Lower lobe of right lung (tissue), 2 donors: ENCODE measurements around the gene TRAPPC10. TPM values are rescaled to one million over a fixed set of nuclear protein-coding genes. Genes with fewer than 3 reads are reported as not detected.

Source experiments
- ATAC-seq, 2 donors: fragments of 200-7000 bp; cut with Tn5 transposase; one replicate each; pipeline ENCODE4 v1.9.1; 2020 to 2022; ENCODE audit warnings: mild to moderate bottlenecking in 2 of 2, moderate library complexity in 2 of 2
- DNase-seq: peaks from one replicate; pipeline ENCODE4 v3.0.0-alpha.2; 2020
- H3K27ac ChIP-seq: fragments of 200-600 bp; one replicate; pipeline ENCODE4 v1.8.0; 2022
- H3K27me3 ChIP-seq: fragments of 200-600 bp; one replicate; pipeline ENCODE4 v1.8.0; 2022; ENCODE audit warnings: low read depth
- H3K36me3 ChIP-seq: fragments of 200-600 bp; one replicate; pipeline ENCODE4 v1.8.0; 2022; ENCODE audit warnings: mild to moderate bottlenecking
- H3K4me1 ChIP-seq: fragments of 200-600 bp; one replicate; pipeline ENCODE4 v1.8.0; 2022
- H3K4me3 ChIP-seq: fragments of 200-600 bp; one replicate; pipeline ENCODE4 v1.8.0; 2022; ENCODE audit warnings: mild to moderate bottlenecking
- H3K9me3 ChIP-seq: fragments of 200-600 bp; one replicate; pipeline ENCODE4 v1.8.0; 2022
- CTCF ChIP-seq: fragments of 200-600 bp; IDR thresholded peaks from one replicate; pipeline ENCODE4 v1.8.0; 2022; ENCODE audit warnings: antibody characterized with exemption, mild to moderate bottlenecking
- intact Hi-C: fragments of 100-400 bp; cut with DNase I; formaldehyde crosslinking; loops from one replicate; pipeline ENCODE4 v1.11.0; 2022
- total RNA-seq: library from RNA; stranded (reverse); fragmentation: NEBNext Ultra II Directional; extraction: Animal tissue kit (Norgen Biotek cat#: 25700); gene quantifications from one replicate; pipeline ENCODE4 v1.2.1, GENCODE V29; 2021
- donor health status: DM: no; HTN: yes; CAD: no; lungs with severe emphysema.

Gene TRAPPC10
- total RNA-seq, 1 donor from 2014 or later: 47.4 TPM

DNA sequence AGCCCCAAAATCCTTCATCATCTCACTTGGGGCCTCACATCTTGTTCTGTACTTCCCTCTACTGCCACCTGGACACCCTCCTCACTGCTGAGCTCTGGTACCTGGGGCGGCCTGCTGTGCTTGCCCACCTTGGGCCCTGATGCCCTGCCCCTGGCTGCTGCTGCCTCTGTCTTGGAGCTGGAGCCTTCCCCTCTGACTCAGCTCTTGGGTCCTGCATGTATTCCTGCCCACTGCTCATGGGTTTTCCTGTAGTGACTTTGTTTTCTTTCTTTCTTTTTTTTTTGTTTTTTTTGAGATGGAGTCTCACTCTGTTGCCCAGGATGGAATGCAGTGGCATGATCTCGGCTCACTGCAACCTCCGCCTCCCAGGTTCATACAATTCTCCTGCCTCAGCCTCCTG, 37.5 kb downstream of the TRAPPC10 start:
- no peaks in the 10 kb centered on the region for H3K27me3 ChIP-seq
- H3K4me3 ChIP-seq: no peak overlapping the region
- no peak for ATAC-seq
- peaks cover 37% of the 10 kb centered on the region for H3K4me1 ChIP-seq
- intact Hi-C loops: no loop called here
- H3K36me3 ChIP-seq: peaks cover 38% of the 10 kb centered on the region
- no peaks in the 10 kb centered on the region for H3K9me3 ChIP-seq
- no peak overlapping the region for H3K27ac ChIP-seq
- DNase-seq: no peak
- no peak for TF ChIP-seq CTCF

GRCh38 chr21:44050276-44050675, 38.2 kb downstream of the TRAPPC10 start:
- intact Hi-C loops: no loop called here
- no peak for TF ChIP-seq CTCF
- DNase-seq (peak; percentile 63), ATAC-seq (peak; percentile 73 to 77)
- Histone ChIP-seq H3K9me3 (no peaks in the 10 kb centered on the region), H3K4me1 (peaks cover 37% of the 10 kb centered on the region), H3K27me3 (no peaks in the 10 kb centered on the region), H3K27ac (no peak overlapping the region), H3K36me3 (peaks cover 36% of the 10 kb centered on the region), H3K4me3 (no peak overlapping the region)

DNA sequence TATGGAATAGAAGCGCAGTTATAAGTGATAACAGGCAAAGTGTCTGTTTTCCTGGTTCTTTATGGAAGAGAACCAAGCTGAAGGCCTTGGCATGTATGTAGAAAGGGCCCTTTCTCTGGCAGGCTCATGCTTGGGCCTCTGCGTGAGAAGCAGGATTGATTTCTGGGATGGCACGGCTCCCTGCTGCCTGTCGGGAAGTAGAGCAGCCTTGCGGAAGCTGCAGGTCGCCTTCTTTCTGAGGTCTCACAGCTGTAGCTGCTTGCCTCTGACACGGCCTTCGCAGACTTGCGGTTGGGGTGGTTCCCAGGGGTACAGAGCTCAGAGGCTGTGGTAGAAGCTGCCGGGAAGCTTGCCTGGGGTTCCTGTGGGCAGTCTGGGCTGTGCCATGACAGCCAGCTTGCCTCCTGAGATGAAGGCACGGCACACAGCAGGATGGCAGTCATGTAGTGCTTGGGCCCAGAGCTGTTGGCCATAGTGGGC, 39.4 kb downstream of the TRAPPC10 start:
- H3K4me1 ChIP-seq: peaks cover 37% of the 10 kb centered on the region
- ATAC-seq: no peak

GRCh38 chr21:44052071-44052829, 40.1 kb downstream of the TRAPPC10 start:
- no peak for TF ChIP-seq CTCF
- peaks cover 37% of the 10 kb centered on the region for H3K4me1 ChIP-seq
- intact Hi-C loops: no loop called here
- H3K9me3 ChIP-seq: no peaks in the 10 kb centered on the region
- DNase-seq: no peak
- H3K4me3 ChIP-seq: no peak overlapping the region
- H3K27me3 ChIP-seq: no peaks in the 10 kb centered on the region
- peak; percentile 51 to 67 for ATAC-seq
- peaks cover 47% of the 10 kb centered on the region for H3K36me3 ChIP-seq
- H3K27ac ChIP-seq: peak overlapping the region; percentile 51

More for the DNA sequence above, 39.4 kb downstream of the TRAPPC10 start:
- Histone ChIP-seq H3K27ac (peak overlapping the region; percentile 51), H3K27me3 (no peaks in the 10 kb centered on the region), H3K4me3 (no peak overlapping the region), H3K36me3 (peaks cover 47% of the 10 kb centered on the region), H3K9me3 (no peaks in the 10 kb centered on the region)
- intact Hi-C loops: no loop called here
- DNase-seq: no peak
- TF ChIP-seq CTCF: no peak

DNA sequence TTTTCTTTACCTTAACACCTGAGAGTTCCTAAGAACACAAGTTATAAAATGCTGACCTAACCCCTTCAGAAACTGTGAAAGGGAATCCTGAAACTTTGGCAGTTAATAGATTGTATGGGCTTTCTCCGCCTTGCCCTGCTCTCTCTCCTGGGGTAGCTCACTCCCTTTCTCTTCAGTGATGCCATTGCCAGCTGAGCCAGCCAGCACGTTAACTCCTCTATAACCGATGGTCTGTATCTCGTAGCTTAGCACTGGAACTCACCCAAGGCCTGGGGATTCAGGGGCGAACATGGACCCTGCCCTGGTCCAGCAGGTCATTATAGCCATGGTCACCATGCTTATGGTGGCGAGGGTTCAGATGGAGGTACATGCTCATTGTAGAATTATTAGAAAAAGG, 40.7 kb downstream of the TRAPPC10 start:
- no peak for TF ChIP-seq CTCF
- Histone ChIP-seq H3K4me1 (peaks cover 37% of the 10 kb centered on the region), H3K27me3 (no peaks in the 10 kb centered on the region), H3K9me3 (no peaks in the 10 kb centered on the region), H3K4me3 (no peak overlapping the region), H3K27ac (no peak overlapping the region), H3K36me3 (peaks cover 49% of the 10 kb centered on the region)
- DNase-seq (no peak), ATAC-seq (no peak)
- intact Hi-C loops: no loop called here
